ENCODE measurements around the gene RAD51AP1. TPM values are rescaled to one million over a fixed set of nuclear protein-coding genes. Genes with fewer than 3 reads are reported as not detected.

Gene RAD51AP1
- total RNA-seq, 1 experiment from 2014 or later: 45.2 TPM

GRCh38 chr12:4526923-4527546, 11.7 kb upstream of the RAD51AP1 start:
- ChIA-PET CTCF (interaction anchor here (0.7 to 1.5 kb wide), 2 partner anchors 111 to 144 kb away, joined by 4 to 9 read pairs; no protein-coding TSS in a partner anchor), POLR2A (no interaction called here)
- Mint-ChIP-seq H3K27ac (no peak overlapping the region), H3K4me1 (no peaks in the 10 kb centered on the region), H3K27me3 (ENCODE audit: low read depth) (no peaks in the 10 kb centered on the region), H3K4me3 (no peak overlapping the region), H3K36me3 (peaks cover 13% of the 10 kb centered on the region; the same call in 1 of the 2 replicates), H3K9me3 (no peaks in the 10 kb centered on the region)
- no peak for ATAC-seq
- no peak for DNase-seq (ENCODE audit: low spot score)
- TF ChIP-seq CTCF (IDR thresholded peaks at IDR 0.05): peak; percentile 58
- TF ChIP-seq IRF2 (CRISPR knock-in tag; IDR thresholded peaks at IDR 0.05; ENCODE audit: borderline replicate concordance, low read depth): no peak
- TF ChIP-seq ZBTB21 (CRISPR knock-in tag; IDR thresholded peaks at IDR 0.05; ENCODE audit: borderline replicate concordance): no peak
- TF ChIP-seq IRF1 (CRISPR knock-in tag; IDR thresholded peaks at IDR 0.05): no peak
- TF ChIP-seq RELA (CRISPR knock-in tag; IDR thresholded peaks at IDR 0.05; ENCODE audit: borderline replicate concordance): no peak
- TF ChIP-seq AR (CRISPR knock-in tag; IDR thresholded peaks at IDR 0.05): no peak

- no peaks in the 10 kb centered on the region for H3K36me3 Mint-ChIP-seq
- H3K4me1 Mint-ChIP-seq: no peaks in the 10 kb centered on the region
- H3K27me3 Mint-ChIP-seq (ENCODE audit: low read depth): no peaks in the 10 kb centered on the region
- H3K9me3 Mint-ChIP-seq: no peaks in the 10 kb centered on the region
- CTCF ChIA-PET: no interaction called here
- H3K4me3 Mint-ChIP-seq: no peak overlapping the region
- DNase-seq (ENCODE audit: low spot score) (no peak), ATAC-seq (no peak)
- POLR2A ChIA-PET: no interaction called here
- no peak overlapping the region for H3K27ac Mint-ChIP-seq
- TF ChIP-seq HMGA2 (CRISPR knock-in tag; IDR thresholded peaks at IDR 0.05): no peak
- no peak for TF ChIP-seq RORB (CRISPR knock-in tag; IDR thresholded peaks at IDR 0.05)
- no peak for TF ChIP-seq SMAD3 (CRISPR knock-in tag; IDR thresholded peaks at IDR 0.05; ENCODE audit: borderline replicate concordance)
- no peak for TF ChIP-seq ZNF121 (CRISPR knock-in tag; IDR thresholded peaks at IDR 0.05)
- no peak for TF ChIP-seq ZNF512 (CRISPR knock-in tag; IDR thresholded peaks at IDR 0.05; ENCODE audit: borderline replicate concordance)
- TF ChIP-seq, protein P1, sequence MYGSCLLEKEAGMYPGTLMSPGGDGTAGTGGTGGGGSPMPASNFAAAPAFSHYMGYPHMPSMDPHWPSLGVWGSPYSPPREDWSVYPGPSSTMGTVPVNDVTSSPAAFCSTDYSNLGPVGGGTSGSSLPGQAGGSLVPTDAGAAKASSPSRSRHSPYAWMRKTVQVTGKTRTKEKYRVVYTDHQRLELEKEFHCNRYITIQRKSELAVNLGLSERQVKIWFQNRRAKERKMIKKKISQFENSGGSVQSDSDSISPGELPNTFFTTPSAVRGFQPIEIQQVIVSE (CRISPR knock-in tag; IDR thresholded peaks at IDR 0.05; ENCODE audit: borderline replicate concordance): no peak
- TF ChIP-seq ATF1 (CRISPR knock-in tag; IDR thresholded peaks at IDR 0.05): no peak
- no peak for TF ChIP-seq ATF3 (CRISPR knock-in tag; conservative IDR thresholded peaks at IDR 0.05)
- TF ChIP-seq MYBL2 (CRISPR knock-in tag; IDR thresholded peaks at IDR 0.05): no peak
- no peak for TF ChIP-seq AR (CRISPR knock-in tag; IDR thresholded peaks at IDR 0.05)
- no peak for TF ChIP-seq GTF2I (CRISPR knock-in tag; conservative IDR thresholded peaks at IDR 0.05)
- no peak for TF ChIP-seq NR2C2 (CRISPR knock-in tag; IDR thresholded peaks at IDR 0.05)
- TF ChIP-seq ZNF396 (CRISPR knock-in tag; IDR thresholded peaks at IDR 0.05; ENCODE audit: borderline replicate concordance): no peak
- no peak for TF ChIP-seq PRRX2 (CRISPR knock-in tag; IDR thresholded peaks at IDR 0.05)
Observed at GRCh38 chr12:4530160-4530559, 8.5 kb upstream of the RAD51AP1 start.
